HG03439 (cell line): Measurements from ENCODE around the gene SUGCT.
"Not testable (repeated sequence)": the region's sequence is repeated elsewhere in the genome, so short reads cannot be mapped to it uniquely, and the experiment has no call there.

Source experiments
- ATAC-seq: cut with Tn5 transposase; IDR thresholded peaks from one replicate; pipeline ENCODE4 v1.9.1; 2021; ENCODE audit warnings: mild to moderate bottlenecking, moderate library complexity; ENCODE audit not compliant: unreplicated experiment

The SUGCT gene

GRCh38 chr7:40602351-40602750 is 467.5 kb downstream of the SUGCT start:
- not testable (repeated sequence) for ATAC-seq

GRCh38 chr7:40604601-40605438 is 470.0 kb downstream of the SUGCT start:
- peak; percentile 70 for ATAC-seq

- no peak for ATAC-seq
Measured at GRCh38 chr7:40608321-40609075, 473.7 kb downstream of the SUGCT start.

GRCh38 chr7:40610461-40610860 is 475.7 kb downstream of the SUGCT start:
- ATAC-seq, result no peak

DNA sequence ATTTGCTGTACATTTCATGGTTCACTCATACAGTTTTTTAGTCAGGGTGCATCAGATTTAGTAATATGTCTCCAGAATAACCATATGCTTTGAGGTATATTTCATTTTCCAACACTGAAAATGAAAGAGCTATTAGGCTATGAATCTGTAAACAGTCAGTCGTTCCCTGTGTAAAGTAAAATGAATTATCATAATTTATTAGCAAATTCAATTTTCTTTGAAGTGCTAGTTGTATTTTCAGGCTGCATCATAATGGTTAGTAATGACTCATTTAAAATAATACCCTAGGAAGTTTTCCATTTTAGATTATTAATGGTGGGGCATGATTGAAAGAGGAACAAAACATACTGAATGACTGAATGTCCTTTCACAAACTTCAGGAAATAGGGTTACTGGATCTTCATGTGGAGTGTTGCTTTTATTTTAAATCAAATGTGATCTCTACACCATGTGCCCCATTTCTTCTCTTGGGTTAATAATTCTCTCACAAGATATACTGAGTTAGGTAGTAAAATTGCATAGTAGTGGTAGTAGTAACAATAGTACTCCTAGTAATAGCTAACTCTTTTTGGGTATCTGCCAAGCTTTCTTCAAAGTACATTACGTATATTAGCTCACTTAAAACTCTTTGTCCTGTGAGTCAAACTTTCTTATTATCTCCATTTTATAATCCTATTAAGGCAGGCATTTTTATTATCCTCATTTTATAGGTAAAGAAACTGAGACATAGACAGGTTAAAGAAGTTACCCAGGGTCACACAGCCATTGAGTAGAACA is 476.5 kb downstream of the SUGCT start:
- no peak for ATAC-seq

- ATAC-seq, result no peak
Measured at GRCh38 chr7:40612298-40612697, 477.5 kb downstream of the SUGCT start.

DNA sequence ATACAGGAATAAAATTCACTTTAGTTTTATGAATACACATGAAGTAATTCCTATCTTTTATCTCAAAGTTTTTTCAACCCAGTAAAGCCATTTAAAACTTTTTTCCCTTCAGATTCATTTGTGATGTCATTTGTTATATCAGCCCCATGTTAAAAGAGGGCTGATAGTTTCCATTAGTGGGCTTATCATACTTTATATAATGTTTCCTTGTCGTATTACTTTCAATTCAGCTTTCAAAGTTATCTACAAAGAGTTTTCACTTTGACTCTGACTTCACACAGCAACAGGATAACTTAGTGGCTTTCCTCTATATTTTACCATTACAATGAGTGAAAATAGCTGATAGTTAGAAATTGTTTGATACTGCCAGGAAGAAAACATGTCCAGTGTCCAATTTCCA is 484.8 kb downstream of the SUGCT start:
- no peak for ATAC-seq

DNA sequence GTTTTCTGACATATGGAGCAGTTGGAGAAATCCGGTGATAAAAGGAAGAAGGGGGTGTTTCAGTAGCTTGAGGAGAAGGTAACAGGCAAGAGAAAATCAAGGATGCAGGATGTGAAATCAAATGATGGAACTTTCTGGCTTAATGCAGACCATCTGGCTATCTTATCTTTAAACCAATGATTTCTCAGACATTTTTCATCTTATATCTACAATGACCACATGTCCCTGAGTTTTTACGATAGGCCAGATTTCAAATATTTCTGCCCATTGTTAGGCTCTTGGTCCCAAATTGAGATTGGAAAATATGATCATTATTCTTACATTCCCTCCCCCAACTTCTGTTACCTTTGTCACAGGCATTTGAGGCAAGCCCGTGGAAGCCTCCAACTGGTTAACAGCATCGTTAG is 486.8 kb downstream of the SUGCT start:
- no peak for ATAC-seq

GRCh38 chr7:40622941-40623501 is 488.2 kb downstream of the SUGCT start:
- no peak for ATAC-seq

- ATAC-seq, result no peak
Measured at GRCh38 chr7:40623863-40624262, 489.1 kb downstream of the SUGCT start.

GRCh38 chr7:40627361-40627760 is 492.6 kb downstream of the SUGCT start:
- ATAC-seq, result not testable (repeated sequence)

- no peak for ATAC-seq
Measured at GRCh38 chr7:40629891-40630290, 495.1 kb downstream of the SUGCT start.

DNA sequence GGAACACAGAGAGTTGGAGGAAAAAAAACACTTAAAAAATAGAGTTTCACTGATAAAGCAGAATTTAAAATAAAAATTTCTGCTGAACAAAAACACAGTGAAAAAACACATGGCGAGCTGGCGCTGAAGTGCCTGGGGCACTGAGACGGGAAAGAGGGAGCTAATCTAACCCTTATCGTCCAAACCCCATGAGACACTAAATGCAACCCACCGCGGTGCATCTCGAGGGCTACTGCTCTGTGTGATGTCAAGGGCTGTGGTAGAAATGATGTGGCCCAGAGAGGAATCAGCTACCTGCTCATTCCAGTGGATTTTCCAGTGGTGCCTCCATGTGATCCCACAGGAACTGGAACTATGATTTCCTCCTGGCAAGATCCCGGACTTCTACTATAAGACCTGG is 499.3 kb downstream of the SUGCT start:
- no peak for ATAC-seq

DNA sequence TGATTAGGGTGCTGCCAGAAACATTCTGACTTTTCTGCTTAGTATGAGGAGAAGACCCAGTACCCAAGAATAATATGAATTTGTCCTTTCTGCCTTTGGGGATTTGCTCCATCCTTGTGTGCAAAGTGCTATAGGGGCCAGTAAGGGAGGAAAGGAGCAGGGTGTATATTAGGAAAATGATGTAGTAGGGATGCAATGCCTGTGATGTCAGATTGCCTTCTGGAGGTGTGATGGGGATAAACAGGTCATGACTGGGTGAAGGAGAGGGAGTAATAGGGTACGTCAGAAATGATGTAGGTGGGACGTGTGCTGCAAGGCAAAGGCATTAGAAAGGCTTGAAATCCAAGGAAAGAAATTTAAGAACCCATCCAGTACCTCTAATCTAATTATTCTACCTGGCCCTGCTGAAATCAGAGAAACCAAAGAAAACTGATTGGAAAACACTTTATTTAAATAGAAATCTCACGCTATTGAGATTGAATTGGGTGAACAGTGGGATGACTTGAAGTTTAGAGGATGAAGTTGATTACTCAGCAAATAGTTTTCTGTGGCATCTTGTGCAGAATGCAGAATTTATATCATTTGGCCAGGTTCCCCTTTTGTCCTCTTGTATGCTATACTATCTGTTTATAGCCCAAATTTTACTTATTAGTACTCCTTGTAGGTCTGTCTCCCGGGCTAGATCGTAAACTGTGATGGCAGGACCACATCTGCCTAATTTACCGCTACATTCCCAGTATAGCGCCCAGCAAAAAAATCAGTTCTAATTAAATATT is 503.9 kb downstream of the SUGCT start:
- no peak for ATAC-seq

DNA sequence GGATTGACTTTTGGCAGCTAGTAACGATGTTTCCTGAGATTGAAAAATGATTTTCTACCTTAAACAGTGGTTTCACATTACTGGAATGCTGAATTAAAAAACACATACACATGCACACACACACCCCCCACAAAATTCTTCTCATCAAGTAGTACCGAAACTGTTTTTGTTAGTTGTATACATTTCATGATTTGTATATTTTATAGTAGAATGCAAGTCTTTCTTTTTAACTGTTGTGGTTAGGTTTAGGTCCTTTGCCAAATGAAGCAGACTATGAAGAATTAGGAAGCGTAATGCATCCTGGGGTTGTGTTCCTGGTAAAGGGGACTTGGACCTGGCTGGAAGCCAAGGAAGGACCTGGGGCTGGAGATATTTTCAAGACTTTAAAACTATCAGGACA is 505.8 kb downstream of the SUGCT start:
- ATAC-seq, result no peak

DNA sequence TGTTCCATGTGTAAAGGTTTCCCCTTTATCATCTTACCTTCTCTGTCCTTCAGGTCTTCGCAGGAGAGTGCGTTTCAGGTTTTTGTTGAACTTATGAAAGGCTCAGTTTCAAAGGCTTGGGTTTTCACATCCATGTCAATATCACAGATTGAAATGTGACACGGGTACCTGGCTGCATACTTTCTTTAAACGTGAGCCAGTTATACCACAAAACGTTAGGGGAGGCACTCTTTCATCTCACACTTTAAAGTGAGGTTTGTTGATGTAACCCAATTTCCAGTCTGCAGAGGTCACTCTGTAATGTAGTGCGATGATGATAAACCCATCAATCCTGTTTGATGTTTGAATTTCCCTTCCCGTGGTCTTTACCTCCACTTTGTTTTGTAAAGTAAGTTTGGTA is 506.9 kb downstream of the SUGCT start:
- ATAC-seq, result no peak

DNA sequence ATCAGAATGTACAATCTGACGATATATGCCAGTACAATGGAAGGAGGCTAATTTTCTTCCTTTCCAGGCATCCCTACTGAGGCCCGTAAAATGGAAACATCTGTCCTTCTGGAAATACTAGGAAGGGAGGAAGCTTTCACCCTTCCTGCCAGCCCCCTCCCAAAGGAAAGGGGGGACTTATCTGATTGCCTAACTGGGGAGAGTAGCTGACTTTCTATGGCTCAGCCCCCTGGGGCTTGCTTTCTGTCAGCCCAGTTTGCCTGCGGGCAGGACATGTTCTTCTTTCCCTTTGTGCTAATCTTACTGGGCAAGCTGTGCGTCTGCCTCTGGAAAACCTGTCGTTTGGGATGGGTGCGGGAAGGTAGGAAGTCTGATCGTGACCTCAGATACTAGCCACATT is 508.9 kb downstream of the SUGCT start:
- no peak for ATAC-seq

DNA sequence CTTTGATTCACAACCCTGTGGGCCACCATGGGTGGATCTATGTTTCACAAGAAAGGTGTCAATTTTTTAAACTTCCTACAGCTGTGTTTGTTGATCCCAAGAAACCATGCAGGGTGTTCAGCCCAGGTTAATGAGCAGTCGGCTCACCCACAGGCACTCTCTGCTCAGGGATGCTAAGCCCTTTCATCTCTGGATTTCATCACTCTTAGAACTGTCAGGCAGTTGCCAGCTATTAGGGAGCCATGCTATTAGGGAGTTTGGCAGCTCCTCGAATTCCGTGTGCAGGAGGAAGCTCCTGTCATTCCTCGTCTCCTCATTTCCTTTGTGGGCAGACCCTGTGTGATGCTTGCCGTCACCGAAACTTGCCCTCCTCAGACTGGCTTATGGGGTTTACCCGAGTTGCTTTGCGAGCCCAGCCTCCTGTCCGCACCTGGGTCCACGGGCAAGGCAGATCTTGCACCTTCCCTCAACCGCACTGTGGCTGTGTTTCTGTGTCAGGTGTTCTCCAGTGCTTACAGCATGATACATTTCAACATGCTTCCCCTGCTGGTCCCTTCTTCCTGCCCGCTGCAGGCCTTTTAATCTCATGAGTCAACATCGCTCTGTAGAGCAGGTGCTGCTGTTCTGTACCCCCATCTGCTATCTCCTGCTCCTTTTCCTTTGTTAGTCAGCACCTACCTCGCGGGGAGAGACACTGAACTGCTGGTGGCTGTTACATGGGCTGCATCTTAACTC is 509.8 kb downstream of the SUGCT start:
- ATAC-seq, result no peak

GRCh38 chr7:40645197-40645596 is 510.4 kb downstream of the SUGCT start:
- ATAC-seq, result no peak

DNA sequence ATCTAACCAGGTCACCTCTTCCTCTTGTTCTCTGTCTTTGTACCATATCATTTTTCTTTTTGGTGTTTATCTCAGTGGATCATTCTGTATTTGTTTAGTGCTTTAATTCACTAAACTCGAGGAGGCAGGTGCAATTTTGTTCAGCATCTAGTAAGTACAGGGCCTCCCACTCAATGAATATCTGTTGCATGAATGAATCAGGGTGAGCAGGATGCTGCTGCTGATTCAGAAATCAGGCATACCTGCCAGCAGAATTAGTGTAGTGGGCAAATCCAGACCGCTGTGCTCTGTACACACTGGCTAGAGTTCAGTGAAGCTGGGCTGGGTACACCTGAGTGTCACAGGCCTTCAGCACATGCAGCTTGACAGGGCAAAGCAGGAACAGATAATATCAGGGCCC is 511.9 kb downstream of the SUGCT start:
- ATAC-seq, result no peak
